ENCODE measurements around the gene PLSCR4.

GRCh38 chr3:146166826-146167225 lies 84.1 kb downstream of the PLSCR4 start:
- TF ChIP-seq CTCF (IDR thresholded peaks at IDR 0.05): no peak
- TF ChIP-seq POLR2A (IDR thresholded peaks at IDR 0.05): no peak
